Testis (tissue), 3 donors: ENCODE data around the gene LIG3. TPM values are rescaled to one million over a fixed set of nuclear protein-coding genes. Genes with fewer than 3 reads are reported as not detected.

Source experiments
- DNase-seq: peaks from one replicate; pipeline ENCODE4 v3.0.0-alpha.2; 2019
- H3K27ac ChIP-seq, 2 donors: fragments of 200-600 bp; sonication (generic); one replicate each; pipeline ENCODE4 v1.5.1; 2019
- H3K27me3 ChIP-seq: fragments of 200-600 bp; sonication (generic); one replicate; pipeline ENCODE4 v1.5.1; 2019
- H3K36me3 ChIP-seq: fragments of 200-600 bp; sonication (generic); one replicate; pipeline ENCODE4 v1.5.1; 2017; ENCODE audit warnings: low read depth; ENCODE audit errors: missing control alignments
- H3K4me1 ChIP-seq: fragments of 200-600 bp; sonication (generic); one replicate; pipeline ENCODE4 v1.5.1; 2019
- H3K4me3 ChIP-seq, 2 donors: fragments of 200-600 bp; sonication (generic); one replicate each; pipeline ENCODE4 v1.5.1; 2017 to 2019
- H3K9me3 ChIP-seq: fragments of 200-600 bp; sonication (generic); one replicate; pipeline ENCODE4 v1.5.1; 2017
- POLR2A ChIP-seq: fragments of 450-650 bp; IDR thresholded peaks from one replicate; pipeline ENCODE4 v1.6.1; 2017; ENCODE audit warnings: antibody characterized with exemption, mild to moderate bottlenecking, moderate library complexity
- WGBS, 2 donors: methylation state at CpG; one replicate each; pipeline ENCODE4 v1.1.5; 2018; 5-methylcytosine and 5-hydroxymethylcytosine counted together
- intact Hi-C: fragments of 100-400 bp; cut with DNase I; formaldehyde crosslinking; loops from one replicate; pipeline ENCODE4 v1.15.1; 2023; ENCODE audit warnings: low total_unique reads
- polyA plus RNA-seq: library from polyadenylated mRNA; stranded (reverse); fragments of 350-450 nt; fragmentation: Illumina TruSeq; extraction: RNeasy Lipid Tissue Mini Kit (QIAGEN cat#74804); gene quantifications from one replicate; pipeline ENCODE4 v1.2.3, GENCODE V29; 2014; ENCODE audit warnings: low read depth, low replicate concordance; ENCODE audit not compliant: insufficient read depth
- total RNA-seq, 2 donors: library from RNA; depleted of rRNA; stranded (reverse); fragments of >200 nt; gene quantifications; one replicate each; pipeline ENCODE4 v1.2.3, GENCODE V29; 2016
- TF ChIP-seq, protein P1 (sequence below), 3 experiments: fragments of 450-650 bp in 2 of 3; fragments of 200-600 bp in 1 of 3; sonication (generic) in 1 of 3; IDR thresholded peaks; one replicate each; pipeline ENCODE4 v1.5.1; 2016 to 2019; ENCODE audit warnings: antibody characterized with exemption in 3 of 3, mild to moderate bottlenecking in 2 of 3, moderate library complexity in 1 of 3

LIG3 gene
- total and polyA plus RNA-seq, 3 donors from 2014 or later: 54.4 to 70.9 (median 66.7) TPM

DNA sequence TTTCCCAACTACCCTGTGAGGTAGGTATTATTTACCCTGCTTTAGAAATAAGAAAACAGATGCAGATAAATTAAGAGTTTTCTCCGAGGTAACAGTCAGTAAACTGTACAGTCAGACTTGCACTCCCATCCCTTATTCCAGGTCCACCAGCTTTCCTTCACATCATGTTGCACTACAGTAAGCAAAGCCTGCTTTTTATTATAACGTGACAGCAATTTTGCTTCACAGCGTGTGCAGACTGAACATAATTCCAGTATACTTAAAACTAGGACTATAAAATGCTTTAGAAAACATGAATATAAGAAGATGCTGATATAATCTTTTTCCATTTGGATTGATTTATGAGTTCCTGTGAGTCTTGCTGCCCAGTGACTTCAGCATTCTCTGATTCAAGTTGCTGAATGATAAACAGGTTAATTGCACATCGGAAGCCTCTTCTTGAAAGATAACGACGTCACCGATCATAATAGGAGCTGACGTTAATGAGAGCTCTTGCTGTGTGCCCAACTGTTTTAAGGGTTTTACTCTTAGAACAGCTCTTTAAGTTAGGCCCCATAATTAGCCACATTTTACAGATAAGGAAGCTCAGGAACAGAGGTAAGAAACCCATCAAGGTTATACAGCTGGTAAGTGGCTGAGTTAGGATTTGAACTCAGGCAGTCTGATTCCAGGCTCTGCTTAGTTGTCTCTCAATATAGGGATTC lies 1.4 kb downstream of the LIG3 start:
- intact Hi-C loops: no loop called here
- no peak for TF ChIP-seq POLR2A
- TF ChIP-seq, protein P1, sequence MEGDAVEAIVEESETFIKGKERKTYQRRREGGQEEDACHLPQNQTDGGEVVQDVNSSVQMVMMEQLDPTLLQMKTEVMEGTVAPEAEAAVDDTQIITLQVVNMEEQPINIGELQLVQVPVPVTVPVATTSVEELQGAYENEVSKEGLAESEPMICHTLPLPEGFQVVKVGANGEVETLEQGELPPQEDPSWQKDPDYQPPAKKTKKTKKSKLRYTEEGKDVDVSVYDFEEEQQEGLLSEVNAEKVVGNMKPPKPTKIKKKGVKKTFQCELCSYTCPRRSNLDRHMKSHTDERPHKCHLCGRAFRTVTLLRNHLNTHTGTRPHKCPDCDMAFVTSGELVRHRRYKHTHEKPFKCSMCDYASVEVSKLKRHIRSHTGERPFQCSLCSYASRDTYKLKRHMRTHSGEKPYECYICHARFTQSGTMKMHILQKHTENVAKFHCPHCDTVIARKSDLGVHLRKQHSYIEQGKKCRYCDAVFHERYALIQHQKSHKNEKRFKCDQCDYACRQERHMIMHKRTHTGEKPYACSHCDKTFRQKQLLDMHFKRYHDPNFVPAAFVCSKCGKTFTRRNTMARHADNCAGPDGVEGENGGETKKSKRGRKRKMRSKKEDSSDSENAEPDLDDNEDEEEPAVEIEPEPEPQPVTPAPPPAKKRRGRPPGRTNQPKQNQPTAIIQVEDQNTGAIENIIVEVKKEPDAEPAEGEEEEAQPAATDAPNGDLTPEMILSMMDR (IDR thresholded peaks at IDR 0.05): no peak
- Histone ChIP-seq H3K4me1 (peaks cover 11% of the 10 kb centered on the region), H3K4me3 (peak overlapping the region; percentile 87 to 89), H3K9me3 (no peaks in the 10 kb centered on the region), H3K27me3 (no peaks in the 10 kb centered on the region), H3K36me3 (no peaks in the 10 kb centered on the region), H3K27ac (peak overlapping the region; percentile 98 to 99)
- WGBS, 2 donors: 7 to 8% methylated on average over 8 of the region's 8 CpGs
- DNase-seq: no peak

DNA sequence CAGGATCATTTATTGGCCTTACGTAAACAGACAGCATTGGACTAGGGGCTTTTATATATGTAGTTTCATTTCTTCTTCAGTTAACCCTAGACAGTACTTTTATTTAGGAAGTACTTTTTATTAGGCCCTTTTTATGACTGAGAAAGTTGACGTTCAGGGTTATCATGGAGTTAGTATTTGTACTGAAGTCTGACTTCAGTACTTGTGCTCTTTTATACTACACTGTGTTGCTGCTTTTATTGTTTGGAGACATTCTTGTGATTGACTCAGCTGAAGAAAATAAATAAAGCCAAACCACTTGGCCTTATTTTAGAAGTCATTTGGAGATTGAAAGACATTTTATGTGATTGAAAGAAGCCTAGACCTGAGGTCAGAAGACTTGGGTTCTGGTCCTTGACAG lies 6.9 kb downstream of the LIG3 start:
- Histone ChIP-seq H3K9me3 (no peaks in the 10 kb centered on the region), H3K4me3 (no peak overlapping the region), H3K27ac (no peak overlapping the region), H3K27me3 (no peaks in the 10 kb centered on the region), H3K36me3 (no peaks in the 10 kb centered on the region), H3K4me1 (peaks cover under 1% of the 10 kb centered on the region)
- DNase-seq: no peak
- intact Hi-C loops: no loop called here
- TF ChIP-seq, protein P1 (IDR thresholded peaks at IDR 0.05): no peak
- TF ChIP-seq POLR2A: no peak
- WGBS, 2 donors: 79 to 85% methylated on average over 2 of the region's 2 CpGs

DNA sequence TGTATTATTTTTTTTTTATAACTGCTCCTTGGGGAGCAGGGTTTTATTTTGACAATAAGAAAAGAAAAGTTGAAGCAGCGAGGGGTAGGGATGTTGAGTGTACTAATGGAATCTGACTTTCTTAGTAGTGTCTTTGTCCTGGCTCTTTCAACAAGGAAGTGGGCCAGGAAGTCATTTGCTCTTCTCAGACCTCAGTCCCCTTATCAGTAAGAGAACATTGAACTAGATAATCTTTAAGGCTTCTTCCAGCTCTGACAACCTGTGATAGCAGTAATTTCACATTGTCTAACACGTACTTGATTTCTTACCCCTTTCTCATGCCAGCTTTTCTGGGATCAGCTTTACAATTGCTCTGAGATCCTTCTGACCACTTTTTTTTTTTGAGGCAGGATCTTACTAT lies 8.3 kb downstream of the LIG3 start:
- 76 to 80% methylated on average over 2 of the region's 2 CpGs for WGBS, 2 donors
- Histone ChIP-seq H3K27me3 (no peaks in the 10 kb centered on the region), H3K9me3 (no peaks in the 10 kb centered on the region), H3K4me3 (no peak overlapping the region), H3K36me3 (no peaks in the 10 kb centered on the region), H3K4me1 (no peaks in the 10 kb centered on the region), H3K27ac (no peak overlapping the region)
- DNase-seq: no peak
- intact Hi-C loops: no loop called here
- TF ChIP-seq POLR2A: no peak
- TF ChIP-seq, protein P1 (IDR thresholded peaks at IDR 0.05): no peak

DNA sequence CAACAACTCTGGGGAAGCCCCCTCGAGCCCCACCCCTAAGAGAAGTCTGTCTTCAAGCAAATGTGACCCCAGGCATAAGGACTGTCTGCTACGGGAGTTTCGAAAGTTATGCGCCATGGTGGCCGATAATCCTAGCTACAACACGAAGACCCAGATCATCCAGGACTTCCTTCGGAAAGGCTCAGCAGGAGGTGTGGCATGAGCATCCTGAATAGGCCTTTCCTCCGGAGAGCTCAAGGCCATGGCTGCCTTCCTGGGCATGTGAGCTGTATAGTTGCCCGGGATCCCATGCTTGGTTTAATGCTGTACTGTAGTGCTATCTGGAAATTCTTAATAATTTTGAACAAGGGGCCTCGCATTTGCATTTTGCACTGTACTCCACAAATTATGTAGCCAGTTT lies 9.2 kb downstream of the LIG3 start:
- Histone ChIP-seq H3K4me1 (no peaks in the 10 kb centered on the region), H3K27me3 (no peaks in the 10 kb centered on the region), H3K36me3 (no peaks in the 10 kb centered on the region), H3K27ac (no peak overlapping the region), H3K4me3 (no peak overlapping the region), H3K9me3 (no peaks in the 10 kb centered on the region)
- no peak for DNase-seq
- intact Hi-C loops: no loop called here
- 89 to 90% methylated on average over 10 of the region's 10 CpGs for WGBS, 2 donors
- TF ChIP-seq, protein P1 (IDR thresholded peaks at IDR 0.05): no peak
- TF ChIP-seq POLR2A: no peak

DNA sequence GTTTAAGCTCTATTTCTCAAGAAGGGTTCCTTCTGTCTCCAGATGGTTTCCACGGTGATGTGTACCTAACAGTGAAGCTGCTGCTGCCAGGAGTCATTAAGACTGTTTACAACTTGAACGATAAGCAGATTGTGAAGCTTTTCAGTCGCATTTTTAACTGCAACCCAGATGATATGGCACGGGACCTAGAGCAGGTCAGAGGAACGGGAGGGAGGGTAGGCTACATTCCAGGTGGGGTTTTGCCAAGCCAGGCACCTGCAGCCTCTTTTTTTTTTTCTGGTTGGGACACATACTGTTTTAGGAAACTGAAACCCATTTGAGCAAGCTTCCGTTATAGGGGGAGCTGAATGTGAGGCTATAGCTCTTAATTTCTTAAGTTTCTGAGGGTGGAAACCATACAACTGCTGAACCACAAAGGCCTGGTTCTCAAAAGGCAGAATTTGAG lies 10.6 kb downstream of the LIG3 start:
- no peak overlapping the region for H3K4me3 ChIP-seq
- 58 to 62% methylated on average over 6 of the region's 6 CpGs for WGBS, 2 donors
- H3K9me3 ChIP-seq: no peaks in the 10 kb centered on the region
- H3K36me3 ChIP-seq: no peaks in the 10 kb centered on the region
- no peaks in the 10 kb centered on the region for H3K27me3 ChIP-seq
- no peak overlapping the region for H3K27ac ChIP-seq
- intact Hi-C loops: no loop called here
- TF ChIP-seq POLR2A: no peak
- TF ChIP-seq, protein P1 (IDR thresholded peaks at IDR 0.05): no peak
- no peaks in the 10 kb centered on the region for H3K4me1 ChIP-seq
- no peak for DNase-seq
